OCI-LY1 (cell line): ENCODE measurements around the gene STARD9.

ENCODE experiments used
- H2AFZ ChIP-seq: fragments of 200-600 bp; sonication (generic), shearing (Covaris generic); 2 replicates; pipeline ENCODE4 v1.6.0; 2014; ENCODE audit warnings: antibody characterized with exemption, mild to moderate bottlenecking, low read length
- H3F3A ChIP-seq: fragments of 200-600 bp; sonication (generic), shearing (Covaris generic); 2 replicates; pipeline ENCODE4 v1.6.0; 2014; ENCODE audit warnings: mild to moderate bottlenecking, antibody characterized with exemption, low read length, moderate library complexity; ENCODE audit not compliant: insufficient read depth
- H3K27ac ChIP-seq: fragments of 200-600 bp; sonication (generic); 2 replicates; pipeline ENCODE4 v1.5.1; 2014; ENCODE audit warnings: low read length, mixed run types, mild to moderate bottlenecking, low read depth; ENCODE audit not compliant: poor library complexity, severe bottlenecking
- H3K27me3 ChIP-seq: fragments of 200-600 bp; sonication (generic); 2 replicates; pipeline ENCODE4 v1.6.0; 2014; ENCODE audit warnings: antibody characterized with exemption, mild to moderate bottlenecking, low read length, moderate library complexity; ENCODE audit not compliant: insufficient read depth
- H3K36me3 ChIP-seq: fragments of 200-600 bp; sonication (generic); 2 replicates; pipeline ENCODE4 v1.6.1; 2014; ENCODE audit warnings: mild to moderate bottlenecking, antibody characterized with exemption, low read length, moderate library complexity, mixed read lengths; ENCODE audit not compliant: insufficient read depth
- H3K4me1 ChIP-seq: fragments of 200-600 bp; sonication (generic); 2 replicates; pipeline ENCODE4 v1.5.1; 2014; ENCODE audit warnings: mild to moderate bottlenecking, low read length, moderate library complexity; ENCODE audit not compliant: insufficient read depth, severe bottlenecking
- H3K4me2 ChIP-seq: fragments of 200-600 bp; sonication (generic), shearing (Covaris generic); 2 replicates; pipeline ENCODE4 v1.6.1; 2014; ENCODE audit warnings: low read length
- H3K4me3 ChIP-seq: fragments of 200-600 bp; sonication (generic); 2 replicates; pipeline ENCODE4 v1.5.1; 2014; ENCODE audit warnings: low read length, low read depth, mild to moderate bottlenecking, mixed read lengths; ENCODE audit not compliant: poor library complexity, severe bottlenecking
- H3K79me2 ChIP-seq: fragments of 200-600 bp; shearing (Covaris generic); 2 replicates; pipeline ENCODE4 v1.6.1; 2016; ENCODE audit warnings: mixed run types, low read length, mixed read lengths; ENCODE audit not compliant: insufficient read depth
- H3K9ac ChIP-seq: fragments of 200-600 bp; sonication (generic), shearing (Covaris generic); 2 replicates; pipeline ENCODE4 v1.6.1; 2014; ENCODE audit warnings: mild to moderate bottlenecking, low read length, mixed read lengths
- H3K9me2 ChIP-seq: fragments of 200-600 bp; sonication (generic), shearing (Covaris generic); 2 replicates; pipeline ENCODE4 v1.6.1; 2014; ENCODE audit warnings: low read depth, mild to moderate bottlenecking, low read length, mixed read lengths
- H3K9me3 ChIP-seq: fragments of 200-600 bp; shearing (Covaris generic); 2 replicates; pipeline ENCODE4 v1.6.1; 2014; ENCODE audit warnings: low read length, mixed read lengths
- H4K20me1 ChIP-seq: fragments of 200-600 bp; sonication (generic), shearing (Covaris generic); 2 replicates; pipeline ENCODE4 v1.6.0; 2016; ENCODE audit warnings: mild to moderate bottlenecking, low read length; ENCODE audit not compliant: insufficient read depth
- CTCF ChIP-seq: fragments of 200-600 bp; sonication (generic), shearing (Covaris generic); IDR thresholded peaks from 2 replicates; pipeline ENCODE4 v1.5.1; 2017; ENCODE audit warnings: mild to moderate bottlenecking, antibody characterized with exemption, low read length, moderate library complexity, mixed read lengths
- EZH2 ChIP-seq: fragments of 200-600 bp; sonication (generic), shearing (Covaris generic); IDR thresholded peaks from 2 replicates; pipeline ENCODE4 v1.8.0; 2017; ENCODE audit warnings: borderline replicate concordance, mixed run types, mild to moderate bottlenecking, antibody characterized with exemption, low read length, moderate library complexity, mixed read lengths

Gene STARD9

DNA sequence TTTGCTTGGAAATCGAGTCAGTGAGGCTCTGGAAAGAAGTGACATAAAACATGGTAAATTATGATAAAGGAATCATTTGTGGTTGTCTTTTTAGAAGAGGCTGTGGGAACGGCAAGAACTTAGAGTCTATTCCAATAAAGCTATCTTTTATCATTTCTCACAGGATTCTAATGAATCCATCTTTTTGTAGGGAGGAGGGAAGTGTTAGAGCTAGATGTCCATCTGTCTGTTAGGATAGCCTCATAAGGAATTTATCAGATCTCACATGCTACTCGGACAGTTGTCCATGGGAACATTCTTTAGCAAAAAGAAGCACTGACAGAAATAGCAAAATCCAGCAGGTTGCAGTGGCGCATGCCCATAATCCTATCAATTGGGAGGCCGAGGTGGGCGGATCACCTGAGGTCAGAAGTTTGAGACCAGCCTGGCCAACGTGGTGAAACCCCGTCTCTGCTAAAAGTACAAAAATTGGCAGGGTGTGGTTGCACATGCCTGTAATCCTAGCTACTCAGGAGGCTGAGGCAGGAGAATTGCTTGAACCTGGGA, 37.0 kb downstream of the STARD9 start:
- TF ChIP-seq CTCF: no peak
- no peak for TF ChIP-seq EZH2
- Histone ChIP-seq H3K4me2 (no peak overlapping the region), H3K27ac (no peak overlapping the region), H3K4me1 (peaks cover 19% of the 10 kb centered on the region), H3K27me3 (no peaks in the 10 kb centered on the region), H3K79me2 (no peaks in the 10 kb centered on the region), H3K9me2 (no peaks in the 10 kb centered on the region), H3K9ac (no peak overlapping the region), H3K9me3 (no peaks in the 10 kb centered on the region), H3F3A (no peaks in the 10 kb centered on the region), H2AFZ (no peak overlapping the region), H3K4me3 (no peak overlapping the region), H4K20me1 (no peaks in the 10 kb centered on the region), H3K36me3 (no peaks in the 10 kb centered on the region)

DNA sequence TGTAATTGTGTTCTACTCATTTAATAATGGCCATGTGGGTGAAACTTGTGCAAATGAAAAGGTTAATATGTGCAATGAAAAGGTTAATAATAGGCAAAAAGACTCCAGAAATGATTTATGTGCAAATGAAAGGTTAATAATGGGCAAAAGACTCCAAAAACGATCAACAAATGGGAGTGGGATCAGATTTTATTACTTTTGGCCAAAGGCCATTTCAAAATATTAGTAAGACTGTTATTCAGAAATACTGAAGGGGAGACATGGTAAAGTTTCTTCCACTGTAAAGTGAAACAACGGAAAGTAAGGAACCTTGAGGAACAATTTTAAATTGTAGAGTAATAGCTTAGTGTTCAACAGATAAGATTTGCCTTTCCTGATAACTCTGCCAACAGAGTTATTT, 40.7 kb downstream of the STARD9 start:
- no peaks in the 10 kb centered on the region for H4K20me1 ChIP-seq
- H3K9me2 ChIP-seq: no peaks in the 10 kb centered on the region
- no peak overlapping the region for H2AFZ ChIP-seq
- H3K4me2 ChIP-seq: no peak overlapping the region
- no peak overlapping the region for H3K27ac ChIP-seq
- no peaks in the 10 kb centered on the region for H3K79me2 ChIP-seq
- H3K27me3 ChIP-seq: no peaks in the 10 kb centered on the region
- H3K9ac ChIP-seq: no peak overlapping the region
- H3K36me3 ChIP-seq: no peaks in the 10 kb centered on the region; the same call in 1 of the 2 replicates
- no peaks in the 10 kb centered on the region for H3K9me3 ChIP-seq
- H3F3A ChIP-seq: no peaks in the 10 kb centered on the region
- TF ChIP-seq CTCF: no peak
- TF ChIP-seq EZH2: no peak
- peaks cover 20% of the 10 kb centered on the region for H3K4me1 ChIP-seq
- no peak overlapping the region for H3K4me3 ChIP-seq

DNA sequence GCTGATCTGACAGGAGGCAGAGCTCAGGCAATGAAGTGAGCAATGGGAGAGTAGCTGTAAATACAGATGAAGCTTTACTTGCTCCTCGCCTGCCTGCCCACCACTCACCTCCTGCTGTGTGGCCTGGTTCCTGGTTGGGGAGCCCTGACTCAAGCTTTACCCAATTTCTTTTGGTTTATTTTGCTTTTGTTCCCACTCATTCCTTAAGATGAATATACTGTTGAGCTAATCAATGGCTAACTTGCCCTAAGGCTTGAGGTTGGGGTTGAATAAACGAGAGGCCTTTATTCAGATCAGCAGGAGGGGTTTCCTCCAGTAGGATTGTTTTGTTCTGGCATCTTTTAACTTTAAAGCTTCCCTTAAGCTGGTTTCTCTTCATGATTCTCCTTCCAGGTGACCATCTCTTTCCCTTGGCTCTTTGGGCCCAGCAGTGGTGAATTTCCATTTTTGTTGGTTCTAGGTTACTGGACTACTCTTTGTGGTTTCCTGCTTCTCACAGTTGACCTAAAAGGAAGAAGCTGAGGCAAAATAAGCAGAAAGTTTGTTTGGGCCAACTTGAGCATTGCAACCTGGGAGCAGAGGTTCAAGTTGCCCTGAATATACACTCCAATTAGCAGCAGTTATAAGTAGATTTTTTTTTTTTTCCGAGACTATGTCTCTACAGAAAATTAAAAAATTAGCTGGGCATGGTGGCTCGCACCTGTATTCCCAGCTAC, 44.4 kb downstream of the STARD9 start:
- Histone ChIP-seq H3F3A (no peaks in the 10 kb centered on the region), H3K27ac (peak overlapping the region; percentile 82), H3K9ac (peak overlapping the region; percentile 11; the same call in 1 of the 2 replicates), H3K79me2 (no peaks in the 10 kb centered on the region), H3K9me3 (no peaks in the 10 kb centered on the region), H3K4me1 (peaks cover 20% of the 10 kb centered on the region), H3K9me2 (no peaks in the 10 kb centered on the region), H3K36me3 (no peaks in the 10 kb centered on the region; the same call in 1 of the 2 replicates), H3K27me3 (no peaks in the 10 kb centered on the region), H2AFZ (no peak overlapping the region), H3K4me3 (no peak overlapping the region), H3K4me2 (peak overlapping the region; percentile 33), H4K20me1 (no peaks in the 10 kb centered on the region)
- TF ChIP-seq EZH2 (no peak), CTCF (no peak; the same call in 1 of the 2 replicates)
